ENCODE results near the gene ESYT2.

DNA sequence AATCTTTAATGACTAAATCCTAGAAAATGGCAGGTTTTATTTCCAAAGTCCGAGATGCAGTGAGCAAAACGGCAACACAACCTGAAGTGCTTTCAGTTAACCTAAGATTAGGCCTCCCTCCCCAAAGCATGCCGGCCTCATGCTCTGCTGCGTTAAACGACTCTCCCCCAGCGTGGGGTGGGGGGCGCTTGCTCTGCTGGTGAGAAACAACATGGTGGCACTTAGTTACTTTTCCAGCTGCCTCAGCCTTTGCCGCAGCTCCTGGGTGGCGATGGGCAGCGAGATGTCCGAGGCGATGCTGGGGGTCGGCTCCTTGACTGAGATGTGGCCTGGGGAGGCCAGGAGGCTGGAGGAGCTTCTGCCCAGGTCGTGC, 88.0 kb downstream of the ESYT2 start:
- TF ChIP-seq ZNF449 (CRISPR knock-in tag; IDR thresholded peaks at IDR 0.05) (no peak), CREB1 (IDR thresholded peaks at IDR 0.05) (no peak), CREB1 (CRISPR knock-in tag; IDR thresholded peaks at IDR 0.05) (no peak), PHTF2 (CRISPR knock-in tag; IDR thresholded peaks at IDR 0.05) (no peak), ESRRA (IDR thresholded peaks at IDR 0.05; ENCODE audit: borderline replicate concordance, low read depth) (no peak), NFYB (IDR thresholded peaks at IDR 0.05; ENCODE audit: extremely low read depth, insufficient read length) (no peak), HBP1 (CRISPR knock-in tag; IDR thresholded peaks at IDR 0.05) (no peak)
- TF ChIP-seq, protein P1, sequence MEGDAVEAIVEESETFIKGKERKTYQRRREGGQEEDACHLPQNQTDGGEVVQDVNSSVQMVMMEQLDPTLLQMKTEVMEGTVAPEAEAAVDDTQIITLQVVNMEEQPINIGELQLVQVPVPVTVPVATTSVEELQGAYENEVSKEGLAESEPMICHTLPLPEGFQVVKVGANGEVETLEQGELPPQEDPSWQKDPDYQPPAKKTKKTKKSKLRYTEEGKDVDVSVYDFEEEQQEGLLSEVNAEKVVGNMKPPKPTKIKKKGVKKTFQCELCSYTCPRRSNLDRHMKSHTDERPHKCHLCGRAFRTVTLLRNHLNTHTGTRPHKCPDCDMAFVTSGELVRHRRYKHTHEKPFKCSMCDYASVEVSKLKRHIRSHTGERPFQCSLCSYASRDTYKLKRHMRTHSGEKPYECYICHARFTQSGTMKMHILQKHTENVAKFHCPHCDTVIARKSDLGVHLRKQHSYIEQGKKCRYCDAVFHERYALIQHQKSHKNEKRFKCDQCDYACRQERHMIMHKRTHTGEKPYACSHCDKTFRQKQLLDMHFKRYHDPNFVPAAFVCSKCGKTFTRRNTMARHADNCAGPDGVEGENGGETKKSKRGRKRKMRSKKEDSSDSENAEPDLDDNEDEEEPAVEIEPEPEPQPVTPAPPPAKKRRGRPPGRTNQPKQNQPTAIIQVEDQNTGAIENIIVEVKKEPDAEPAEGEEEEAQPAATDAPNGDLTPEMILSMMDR (IDR thresholded peaks at IDR 0.05 in 2 of 3, conservative IDR thresholded peaks at IDR 0.05 in 1 of 3; ENCODE audit: insufficient read depth in 2 of 3, low read depth in 1 of 3, low read length in 3 of 3), result no peak

All from K562 (cell line).